ENCODE measurements around the gene HYLS1. TPM values are rescaled to one million over a fixed set of nuclear protein-coding genes. Genes with fewer than 3 reads are reported as not detected.
A peak's percentile ranks its signal among the peaks of the same experiment; 100 is the strongest.
"Not testable (repeated sequence)": the region's sequence is repeated elsewhere in the genome, so short reads cannot be mapped to it uniquely, and the experiment has no call there.

The HYLS1 gene, protein sequence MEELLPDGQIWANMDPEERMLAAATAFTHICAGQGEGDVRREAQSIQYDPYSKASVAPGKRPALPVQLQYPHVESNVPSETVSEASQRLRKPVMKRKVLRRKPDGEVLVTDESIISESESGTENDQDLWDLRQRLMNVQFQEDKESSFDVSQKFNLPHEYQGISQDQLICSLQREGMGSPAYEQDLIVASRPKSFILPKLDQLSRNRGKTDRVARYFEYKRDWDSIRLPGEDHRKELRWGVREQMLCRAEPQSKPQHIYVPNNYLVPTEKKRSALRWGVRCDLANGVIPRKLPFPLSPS
- total RNA-seq (ENCODE audit: unreplicated experiment): 4.7 TPM
- long read RNA-seq, partial matches to known transcripts: 0 of 6 reads
- long read RNA-seq, other reads (novel, unspliced or antisense): 2 of 6 reads

DNA sequence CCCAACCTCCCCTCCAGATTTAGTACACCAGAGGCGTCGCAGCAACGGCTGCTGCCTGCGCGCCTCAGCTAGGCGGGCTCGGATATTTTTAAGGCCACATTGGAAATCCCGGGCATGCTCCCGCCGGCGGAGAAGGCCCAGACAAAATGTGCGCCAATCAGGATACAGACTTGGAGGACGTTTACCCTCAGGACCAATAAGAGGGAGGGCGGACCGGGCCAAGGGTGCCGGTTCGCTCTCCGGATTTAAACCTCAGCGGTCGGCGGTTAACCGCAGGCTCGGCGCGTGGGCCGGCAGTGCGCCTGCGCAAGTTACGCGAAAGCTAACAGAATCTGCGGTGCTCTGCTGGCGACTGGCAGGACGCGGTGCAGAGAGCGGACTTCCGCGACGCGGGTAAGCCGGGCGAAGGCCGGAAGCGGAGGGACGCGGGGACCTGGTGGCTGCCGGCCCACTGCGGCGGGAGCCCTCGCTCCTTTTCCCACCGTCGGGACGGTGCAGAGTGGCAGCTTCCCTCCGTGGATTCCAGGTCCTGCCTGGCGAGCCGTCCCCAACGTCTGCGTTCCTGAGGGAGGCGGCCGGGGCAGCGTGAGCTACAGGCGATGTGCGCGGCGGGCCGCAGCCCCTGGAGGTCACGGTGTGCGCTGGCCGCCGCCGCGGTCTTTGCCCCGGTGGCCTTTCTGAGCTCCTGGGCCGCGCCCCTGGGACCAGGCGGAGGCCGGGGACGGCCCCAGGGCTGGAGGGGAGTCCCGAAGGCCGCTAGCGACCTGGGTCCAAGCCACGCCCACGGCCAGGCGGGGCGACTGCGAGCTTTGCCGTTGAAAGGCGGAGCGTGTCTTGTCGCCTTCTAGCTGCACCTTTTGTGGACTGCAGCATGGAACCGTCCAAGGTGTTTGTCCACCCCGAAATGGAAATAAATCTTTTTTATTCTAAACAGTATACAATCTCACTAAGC is at the start of gene HYLS1:
Gene HYLS1 (plus strand): TSS at position 296 of the 952 bp plus-strand sequence. CDS start 11,701 bp downstream, outside the sequence.
- DNase-seq: peak; percentile 95
- H3K27me3 Mint-ChIP-seq (ENCODE audit: unreplicated experiment): peaks cover 3% of the 10 kb centered on the region
- peak within 1 kb of the TSS; percentile 93 for H3K4me3 Mint-ChIP-seq (ENCODE audit: unreplicated experiment)
- H3K36me3 Mint-ChIP-seq (ENCODE audit: unreplicated experiment): no peaks in the 10 kb centered on the region
- peaks cover 2% of the 10 kb centered on the region for H3K4me1 Mint-ChIP-seq (ENCODE audit: low read depth, unreplicated experiment)
- H3K27ac Mint-ChIP-seq (ENCODE audit: unreplicated experiment): peak within 1 kb of the TSS; percentile 73
- peaks cover 7% of the 10 kb centered on the region for H3K9me3 Mint-ChIP-seq (ENCODE audit: unreplicated experiment)
- TF ChIP-seq, protein P1, sequence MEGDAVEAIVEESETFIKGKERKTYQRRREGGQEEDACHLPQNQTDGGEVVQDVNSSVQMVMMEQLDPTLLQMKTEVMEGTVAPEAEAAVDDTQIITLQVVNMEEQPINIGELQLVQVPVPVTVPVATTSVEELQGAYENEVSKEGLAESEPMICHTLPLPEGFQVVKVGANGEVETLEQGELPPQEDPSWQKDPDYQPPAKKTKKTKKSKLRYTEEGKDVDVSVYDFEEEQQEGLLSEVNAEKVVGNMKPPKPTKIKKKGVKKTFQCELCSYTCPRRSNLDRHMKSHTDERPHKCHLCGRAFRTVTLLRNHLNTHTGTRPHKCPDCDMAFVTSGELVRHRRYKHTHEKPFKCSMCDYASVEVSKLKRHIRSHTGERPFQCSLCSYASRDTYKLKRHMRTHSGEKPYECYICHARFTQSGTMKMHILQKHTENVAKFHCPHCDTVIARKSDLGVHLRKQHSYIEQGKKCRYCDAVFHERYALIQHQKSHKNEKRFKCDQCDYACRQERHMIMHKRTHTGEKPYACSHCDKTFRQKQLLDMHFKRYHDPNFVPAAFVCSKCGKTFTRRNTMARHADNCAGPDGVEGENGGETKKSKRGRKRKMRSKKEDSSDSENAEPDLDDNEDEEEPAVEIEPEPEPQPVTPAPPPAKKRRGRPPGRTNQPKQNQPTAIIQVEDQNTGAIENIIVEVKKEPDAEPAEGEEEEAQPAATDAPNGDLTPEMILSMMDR (IDR thresholded peaks at IDR 0.05; ENCODE audit: partially characterized antibody, unreplicated experiment): no peak

DNA sequence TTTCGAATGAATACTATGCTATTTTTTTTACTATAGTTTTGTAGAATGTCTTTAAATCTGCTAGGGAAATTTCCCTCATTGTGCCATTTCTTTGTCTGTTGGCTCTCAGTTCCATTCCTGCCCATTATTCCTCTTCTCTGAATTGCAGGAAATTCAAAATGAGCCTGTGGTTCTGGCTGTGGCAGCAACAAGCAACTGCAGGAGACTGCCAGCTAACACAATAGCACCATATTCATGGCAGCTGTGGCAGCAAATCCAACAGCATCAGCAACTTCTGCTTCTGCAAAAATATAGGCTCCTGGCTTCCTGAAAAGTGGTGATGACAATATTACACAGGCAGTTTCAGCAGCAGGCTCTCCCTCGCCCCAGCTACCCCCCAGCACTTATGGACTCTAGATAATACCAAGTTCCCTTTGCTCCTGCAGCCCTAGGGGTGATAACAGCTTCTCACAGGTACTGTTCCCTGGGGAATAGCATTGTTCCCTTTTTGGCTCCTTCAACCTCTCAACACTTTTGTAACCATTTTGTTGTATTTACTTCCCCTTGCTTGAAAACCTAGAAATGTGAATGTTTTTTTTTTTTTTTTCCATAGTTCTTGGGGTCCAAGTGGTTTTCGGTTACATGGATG is 45.0 kb upstream of the HYLS1 start:
- no peaks in the 10 kb centered on the region for H3K27me3 Mint-ChIP-seq (ENCODE audit: unreplicated experiment)
- TF ChIP-seq, protein P1 (IDR thresholded peaks at IDR 0.05; ENCODE audit: partially characterized antibody, unreplicated experiment): no peak
- H3K4me1 Mint-ChIP-seq (ENCODE audit: low read depth, unreplicated experiment): no peaks in the 10 kb centered on the region
- H3K9me3 Mint-ChIP-seq (ENCODE audit: unreplicated experiment): peaks cover 4% of the 10 kb centered on the region
- DNase-seq: no peak
- peaks cover 17% of the 10 kb centered on the region for H3K36me3 Mint-ChIP-seq (ENCODE audit: unreplicated experiment)
- H3K27ac Mint-ChIP-seq (ENCODE audit: unreplicated experiment): no peak overlapping the region
- H3K4me3 Mint-ChIP-seq (ENCODE audit: unreplicated experiment): no peak overlapping the region

DNA sequence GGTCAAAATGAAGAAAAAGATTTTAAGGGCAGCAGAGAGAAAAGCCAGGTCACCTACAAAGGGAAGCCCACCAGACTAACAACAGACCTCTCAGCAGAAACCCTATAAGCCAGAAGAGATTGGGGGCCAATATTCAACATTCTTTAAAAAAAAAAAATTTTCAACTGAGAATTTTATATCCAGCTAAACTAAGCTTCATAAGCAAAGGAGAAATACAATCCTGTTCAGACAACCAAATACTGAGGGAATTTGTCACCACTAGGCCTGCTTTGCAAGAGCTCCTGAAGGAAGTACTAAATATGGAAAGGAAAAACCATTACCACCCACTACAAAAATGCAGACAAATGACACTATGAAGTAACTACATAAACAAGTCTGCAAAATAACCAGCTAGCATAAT is 41.3 kb upstream of the HYLS1 start:
- TF ChIP-seq, protein P1 (IDR thresholded peaks at IDR 0.05; ENCODE audit: partially characterized antibody, unreplicated experiment): no peak
- Mint-ChIP-seq H3K36me3 (ENCODE audit: unreplicated experiment) (peaks cover 17% of the 10 kb centered on the region), H3K4me1 (ENCODE audit: low read depth, unreplicated experiment) (no peaks in the 10 kb centered on the region)

DNA sequence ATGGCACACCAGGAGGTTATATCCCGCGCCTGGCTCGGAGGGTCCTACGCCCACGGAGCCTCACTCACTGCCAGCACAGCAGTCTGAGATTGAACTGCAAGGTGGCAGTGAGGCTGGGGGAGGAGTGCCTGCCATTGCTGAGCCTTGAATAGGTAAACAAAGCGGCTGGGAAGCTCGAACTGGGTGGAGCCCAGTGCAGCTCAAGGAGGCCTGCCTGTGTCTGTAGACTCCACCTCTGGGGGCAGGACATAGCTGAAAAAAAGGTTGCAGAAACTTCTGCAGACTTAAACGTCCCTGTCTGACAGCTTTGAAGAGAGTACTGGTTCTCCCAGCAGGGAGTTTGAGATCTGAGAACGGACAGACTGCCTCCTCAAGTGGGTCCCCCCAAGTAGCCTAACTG is 29.8 kb upstream of the HYLS1 start:
- H3K27me3 Mint-ChIP-seq (ENCODE audit: unreplicated experiment); H3K4me1 Mint-ChIP-seq (ENCODE audit: low read depth, unreplicated experiment); DNase-seq; H3K4me3 Mint-ChIP-seq (ENCODE audit: unreplicated experiment); H3K9me3 Mint-ChIP-seq (ENCODE audit: unreplicated experiment); H3K27ac Mint-ChIP-seq (ENCODE audit: unreplicated experiment): not testable (repeated sequence)
- peaks cover 16% of the 10 kb centered on the region for H3K36me3 Mint-ChIP-seq (ENCODE audit: unreplicated experiment)

More for the DNA sequence above, 41.3 kb upstream of the HYLS1 start:
- peaks cover 4% of the 10 kb centered on the region for H3K9me3 Mint-ChIP-seq (ENCODE audit: unreplicated experiment)
- H3K27me3 Mint-ChIP-seq (ENCODE audit: unreplicated experiment): no peaks in the 10 kb centered on the region
- no peak for DNase-seq
- no peak overlapping the region for H3K27ac Mint-ChIP-seq (ENCODE audit: unreplicated experiment)
- no peak overlapping the region for H3K4me3 Mint-ChIP-seq (ENCODE audit: unreplicated experiment)

DNA sequence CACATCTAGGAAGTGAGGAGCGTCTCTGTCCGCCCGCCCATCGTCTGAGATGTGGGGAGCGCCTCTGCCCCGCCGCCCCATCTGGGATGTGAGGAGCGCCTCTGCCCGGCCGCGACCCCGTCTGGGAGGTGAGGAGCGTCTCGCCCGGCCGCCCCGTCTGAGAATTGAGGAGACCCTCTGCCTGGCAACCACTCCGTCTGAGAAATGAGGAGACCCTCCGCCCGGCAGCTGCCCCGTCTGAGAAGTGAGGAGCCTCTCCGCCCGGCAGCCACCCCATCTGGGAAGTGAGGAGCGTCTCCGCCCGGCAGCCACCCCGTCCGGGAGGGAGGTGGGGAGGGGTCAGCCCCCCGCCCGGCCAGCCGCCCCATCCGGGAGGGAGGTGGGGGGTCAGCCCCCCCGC is 24.7 kb upstream of the HYLS1 start:
- DNase-seq; H3K36me3 Mint-ChIP-seq (ENCODE audit: unreplicated experiment); H3K27ac Mint-ChIP-seq (ENCODE audit: unreplicated experiment); H3K9me3 Mint-ChIP-seq (ENCODE audit: unreplicated experiment); H3K27me3 Mint-ChIP-seq (ENCODE audit: unreplicated experiment); H3K4me1 Mint-ChIP-seq (ENCODE audit: low read depth, unreplicated experiment); H3K4me3 Mint-ChIP-seq (ENCODE audit: unreplicated experiment): not testable (repeated sequence)

DNA sequence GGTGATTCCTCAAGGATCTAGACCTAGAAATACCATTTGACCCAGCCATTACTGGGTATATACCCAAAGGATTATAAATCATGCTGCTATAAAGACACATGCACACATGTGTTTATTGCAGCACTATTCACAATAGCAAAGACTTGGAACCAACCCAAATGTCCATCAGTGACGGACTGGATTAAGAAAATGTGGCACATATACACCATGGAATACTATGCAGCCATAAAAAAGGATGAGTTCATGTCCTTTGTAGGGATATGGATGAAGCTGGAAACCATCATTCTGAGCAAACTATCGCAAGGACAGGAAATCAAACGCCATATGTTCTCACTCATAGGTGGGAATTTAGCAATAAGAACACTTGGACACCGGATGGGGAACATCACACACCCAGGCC is 22.1 kb upstream of the HYLS1 start:
- not testable (repeated sequence) for H3K36me3 Mint-ChIP-seq (ENCODE audit: unreplicated experiment); H3K27ac Mint-ChIP-seq (ENCODE audit: unreplicated experiment); H3K4me3 Mint-ChIP-seq (ENCODE audit: unreplicated experiment); DNase-seq; H3K4me1 Mint-ChIP-seq (ENCODE audit: low read depth, unreplicated experiment); H3K9me3 Mint-ChIP-seq (ENCODE audit: unreplicated experiment); H3K27me3 Mint-ChIP-seq (ENCODE audit: unreplicated experiment)

Measured in glutamatergic neuron (in vitro differentiated cells).